SK-N-MC (cell line): Measurements from ENCODE around the gene CYP20A1.

ENCODE experiments used
- EZH2 ChIP-seq: fragments of 200-600 bp; sonication (generic); IDR thresholded peaks from one replicate; pipeline ENCODE4 v1.6.1; 2017; ENCODE audit warnings: antibody characterized with exemption
- FOXP2 ChIP-seq: optimal IDR thresholded peaks from 2 replicates; pipeline ENCODE3; 2011; ENCODE audit warnings: mild to moderate bottlenecking, moderate library complexity; ENCODE audit not compliant: insufficient read depth; ENCODE audit errors: extremely low read length, control extremely low read depth
- POLR2AphosphoS5 ChIP-seq: IDR thresholded peaks from 2 replicates; pipeline ENCODE4 v1.6.1; 2012; ENCODE audit warnings: mild to moderate bottlenecking, low read depth, low read length, borderline replicate concordance

DNA sequence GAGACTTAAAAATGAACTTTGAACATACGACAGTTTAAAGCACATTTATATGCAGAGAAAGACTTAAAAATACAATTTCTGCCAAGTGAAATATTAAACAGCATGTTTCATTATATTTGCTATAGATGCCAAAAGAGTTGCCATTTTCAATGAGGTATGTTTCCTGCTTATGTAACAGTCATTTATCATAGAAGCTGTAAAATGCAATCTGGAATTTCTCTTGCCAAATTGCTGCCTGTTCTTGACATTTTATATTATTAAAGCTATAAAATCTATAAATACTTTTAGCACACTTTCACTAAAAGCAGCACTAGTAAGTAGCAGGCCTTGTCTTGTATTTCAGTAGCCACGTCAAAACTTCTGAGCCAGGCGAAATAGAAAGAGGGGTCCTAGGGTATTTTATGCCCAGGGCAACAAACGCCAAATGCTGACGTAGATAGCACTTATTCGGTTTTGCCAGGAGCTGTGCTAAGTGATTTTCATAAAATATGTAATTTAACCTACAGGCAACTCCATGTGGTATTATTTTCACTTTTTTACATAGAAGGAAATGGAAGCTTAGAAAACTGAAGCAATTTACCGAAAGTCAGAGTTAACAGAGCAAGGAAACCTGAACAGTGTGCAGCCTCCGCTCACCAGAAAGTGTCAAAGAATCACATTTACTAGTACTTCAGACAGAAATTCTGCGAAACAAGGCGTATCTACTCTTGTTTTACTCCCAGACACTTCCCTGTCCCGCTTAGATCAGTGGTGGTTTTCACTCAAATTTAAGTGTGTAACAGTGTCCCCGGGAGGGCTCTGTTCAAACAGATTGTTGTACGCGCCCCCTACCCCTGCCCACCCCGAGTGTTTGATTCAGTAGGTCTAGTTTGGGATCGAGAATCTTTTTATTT lies 1.2 kb upstream of the CYP20A1 start:
- TF ChIP-seq EZH2 (no peak), POLR2AphosphoS5 (peak; percentile 64), FOXP2 (no peak)
